Stimulated activated CD8-positive, alpha-beta memory T cell treated with anti-CD3 and anti-CD28 coated beads, Interleukin-7, amount 100 ng/mL, for 4 hours (primary cell): ENCODE measurements around the gene NMRAL1.

Experiments
- DNase-seq, 2 donors: peaks; one replicate each; pipeline ENCODE4 v3.0.0-alpha.2; 2020; ENCODE audit warnings: low read depth in 2 of 2

NMRAL1 gene

DNA sequence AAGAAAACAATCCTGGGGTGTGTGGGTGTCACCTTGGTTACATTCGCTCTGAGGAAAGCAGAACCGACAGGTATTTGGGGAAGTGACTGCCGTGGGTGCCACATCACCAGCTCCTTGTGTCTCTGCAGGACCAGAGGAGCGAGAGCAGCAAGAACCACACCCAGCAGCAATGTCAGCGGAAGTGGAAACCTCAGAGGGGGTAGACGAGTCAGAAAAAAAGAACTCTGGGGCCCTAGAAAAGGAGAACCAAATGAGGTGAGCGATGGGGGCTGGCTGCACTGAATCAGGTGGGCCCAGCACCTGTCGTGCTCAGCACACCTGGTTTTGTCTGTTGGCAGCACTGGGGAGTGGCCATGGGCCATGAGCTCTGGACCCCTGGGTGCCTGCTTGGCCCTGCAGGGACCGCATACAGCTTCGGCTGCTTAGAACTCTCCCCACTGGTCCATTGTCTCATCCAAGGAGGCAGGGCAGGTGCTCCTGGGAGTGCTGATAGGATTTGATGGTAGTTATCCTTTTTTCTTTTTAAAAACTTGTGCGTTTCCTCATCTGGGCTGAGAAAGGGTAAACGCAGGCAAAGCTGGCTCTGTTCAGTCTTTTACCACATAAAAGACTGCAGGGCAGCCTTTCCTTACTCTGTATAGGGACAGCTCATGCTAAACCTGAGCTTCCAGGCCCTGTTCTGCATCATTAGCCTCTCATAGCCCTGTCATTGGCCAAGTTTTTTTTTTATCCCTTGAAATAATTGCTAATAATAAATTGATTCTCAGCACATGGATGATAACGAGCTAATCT lies 31.1 kb upstream of the NMRAL1 start:
- DNase-seq = peak; percentile 65 to 66

DNA sequence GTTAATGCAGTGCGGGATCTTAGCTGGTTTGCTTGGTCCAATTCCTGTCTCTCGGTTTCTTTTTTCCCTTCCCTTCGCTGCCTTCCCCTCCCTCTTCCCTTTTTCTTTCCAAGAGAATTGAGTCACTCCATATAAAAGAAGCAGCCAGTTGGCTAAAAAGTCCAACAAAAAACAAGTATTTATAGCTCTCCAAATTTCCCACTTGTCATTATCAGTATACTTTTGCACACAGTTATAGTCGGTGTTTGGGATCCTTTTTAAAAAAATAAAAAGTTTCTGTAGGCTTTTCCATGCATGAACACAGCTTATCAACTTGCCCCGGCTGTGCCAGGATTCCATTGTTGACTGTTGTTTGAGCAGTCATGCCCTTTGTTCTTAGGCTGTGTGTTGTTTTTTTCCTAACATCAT lies 26.6 kb upstream of the NMRAL1 start:
- DNase-seq = no peak

- no peak for DNase-seq
Measured at GRCh38 chr16:4500272-4500671, 25.8 kb upstream of the NMRAL1 start.

- no peak for DNase-seq
Measured at GRCh38 chr16:4499196-4499555, 24.8 kb upstream of the NMRAL1 start.

DNA sequence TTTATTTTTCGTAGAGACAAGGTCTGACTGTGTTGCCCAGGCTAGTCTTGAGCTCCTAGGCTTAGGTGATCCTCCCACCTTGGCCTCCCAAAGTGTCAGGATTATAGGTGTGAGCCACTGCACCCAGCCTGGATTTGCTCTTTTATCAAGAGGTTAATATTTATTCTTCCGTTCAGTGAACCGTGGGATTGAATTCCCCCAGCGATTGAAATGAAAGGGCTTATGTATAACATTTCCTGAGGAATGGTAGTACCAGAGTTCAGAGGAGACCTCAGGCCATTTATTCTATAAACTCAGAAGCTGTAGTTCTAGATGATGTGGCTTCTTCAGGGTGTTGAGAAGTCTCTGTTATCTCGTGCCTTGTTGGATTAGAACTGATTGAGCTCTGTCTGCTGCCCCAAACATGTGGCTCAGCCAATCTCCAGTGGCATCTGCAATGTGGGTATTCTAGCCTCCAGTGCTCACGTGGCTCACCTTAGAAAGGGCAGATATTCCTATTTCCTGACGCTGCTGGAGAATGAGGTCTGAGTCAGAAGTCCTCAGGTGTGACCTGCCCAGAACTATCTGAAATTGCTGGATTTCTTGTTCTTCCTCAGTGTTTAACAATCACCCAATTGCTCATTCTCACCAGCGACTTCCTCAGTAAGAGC lies 24.2 kb upstream of the NMRAL1 start:
- DNase-seq = no peak

DNA sequence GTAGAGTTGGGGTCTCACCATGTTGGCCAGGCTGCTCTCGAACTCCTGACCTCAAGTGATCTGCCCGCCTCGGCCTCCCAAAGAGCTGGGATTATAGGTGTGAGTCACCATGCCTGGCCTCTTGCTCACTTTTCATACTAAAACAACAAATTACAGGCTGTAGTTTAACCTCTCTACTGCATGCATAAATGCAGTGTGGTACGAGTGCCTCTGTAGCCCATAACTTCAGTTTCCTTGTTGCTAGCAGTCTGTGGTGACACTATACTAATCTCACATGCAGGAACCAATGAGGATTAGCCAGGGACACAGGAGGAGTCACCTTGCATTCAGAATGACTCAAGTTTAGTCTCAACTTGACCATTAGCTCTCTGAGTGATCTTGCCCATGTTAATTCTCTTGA lies 21.9 kb upstream of the NMRAL1 start:
- DNase-seq = no peak

DNA sequence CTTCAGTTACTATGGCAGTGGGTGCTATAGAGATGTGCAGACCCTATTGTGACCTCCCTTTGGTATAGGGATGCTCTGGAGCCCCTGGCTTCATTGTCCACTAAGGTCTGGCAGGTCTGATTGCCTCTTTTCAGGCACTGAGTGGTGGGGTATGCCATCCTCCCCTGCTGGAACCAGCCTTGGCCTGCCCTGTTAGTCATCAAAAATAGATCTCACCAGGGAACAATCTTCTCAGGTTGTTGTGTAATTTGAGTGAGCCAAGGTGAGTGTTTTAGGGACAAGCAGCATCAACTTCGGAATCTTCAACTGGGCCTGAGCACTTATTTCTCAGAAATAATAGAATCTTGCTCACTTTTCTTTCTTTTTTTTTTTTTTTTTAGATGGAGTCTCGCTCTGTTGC lies 21.3 kb upstream of the NMRAL1 start:
- DNase-seq = no peak

DNA sequence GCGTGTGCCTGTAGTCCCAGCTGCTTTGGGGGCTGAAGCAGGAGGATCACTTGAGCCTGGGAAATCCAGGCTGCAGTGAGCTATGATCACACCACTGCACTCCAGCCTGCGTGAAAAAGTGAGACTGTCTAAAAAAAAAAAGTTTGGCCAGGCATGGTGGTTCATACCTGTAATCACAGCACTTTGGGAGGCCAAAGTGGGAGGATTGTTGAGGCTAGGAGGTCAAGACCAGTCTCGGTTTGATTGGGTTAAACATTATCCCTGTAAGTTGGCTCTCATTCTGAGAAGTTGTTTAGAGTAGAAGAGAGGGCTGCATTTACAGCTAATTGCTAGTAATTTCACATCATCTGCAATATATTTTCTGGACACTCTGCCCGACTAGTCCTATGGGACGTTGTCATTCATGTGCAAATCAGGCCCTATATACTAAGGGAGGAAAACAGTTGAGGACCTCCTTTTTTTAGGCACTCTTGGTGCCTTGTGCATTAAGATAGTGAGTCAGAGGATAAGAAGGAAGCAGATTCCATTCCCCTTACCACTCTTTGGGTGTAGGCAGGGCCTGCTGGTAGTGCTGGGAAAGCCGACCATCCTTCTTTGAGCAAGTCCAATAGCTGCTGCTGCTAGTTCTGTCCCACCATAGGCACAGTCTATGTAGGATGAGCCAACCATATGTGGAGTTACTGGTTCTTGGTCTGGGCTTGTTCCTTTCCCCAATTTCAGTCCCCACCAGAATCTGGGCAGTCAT lies 20.5 kb upstream of the NMRAL1 start:
- no peak for DNase-seq

DNA sequence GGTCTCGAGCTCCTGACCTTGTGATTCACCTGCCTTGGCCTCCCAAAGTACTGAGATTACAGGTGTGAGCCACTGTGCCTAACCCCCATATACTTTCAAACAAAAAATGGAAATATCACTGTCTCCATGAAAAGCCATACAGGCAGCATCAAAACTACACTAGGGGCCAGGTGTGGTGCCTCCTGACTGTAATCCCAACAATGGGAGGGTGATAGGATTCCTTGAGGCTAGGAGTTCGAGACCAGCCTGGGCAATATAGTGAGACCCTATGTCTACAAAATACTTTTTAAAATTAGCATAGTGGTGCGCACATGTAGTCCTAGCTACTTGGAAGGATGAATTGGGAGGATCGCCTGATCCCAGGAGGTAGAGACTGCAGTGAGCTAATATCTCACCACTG lies 17.5 kb upstream of the NMRAL1 start:
- DNase-seq = no peak

DNA sequence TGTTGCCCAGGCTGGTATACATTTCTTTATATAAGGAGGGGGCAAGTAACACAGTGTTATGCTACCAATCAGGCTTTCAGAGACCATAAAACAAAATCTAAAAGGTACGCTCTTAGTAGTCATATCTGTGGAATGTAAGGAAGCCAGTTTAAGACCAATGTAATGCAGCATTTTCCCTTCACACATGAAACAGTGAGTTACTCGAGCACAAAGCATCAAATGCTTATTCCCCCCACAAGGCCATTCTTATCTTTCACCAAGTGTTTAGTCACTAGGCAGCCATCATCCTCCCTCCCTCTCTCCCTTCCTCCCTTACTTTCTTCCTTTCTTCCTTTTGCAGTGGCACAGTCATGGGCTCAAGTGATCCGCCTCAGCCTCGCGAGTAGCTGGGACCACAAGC lies 14.6 kb upstream of the NMRAL1 start:
- DNase-seq = no peak

DNA sequence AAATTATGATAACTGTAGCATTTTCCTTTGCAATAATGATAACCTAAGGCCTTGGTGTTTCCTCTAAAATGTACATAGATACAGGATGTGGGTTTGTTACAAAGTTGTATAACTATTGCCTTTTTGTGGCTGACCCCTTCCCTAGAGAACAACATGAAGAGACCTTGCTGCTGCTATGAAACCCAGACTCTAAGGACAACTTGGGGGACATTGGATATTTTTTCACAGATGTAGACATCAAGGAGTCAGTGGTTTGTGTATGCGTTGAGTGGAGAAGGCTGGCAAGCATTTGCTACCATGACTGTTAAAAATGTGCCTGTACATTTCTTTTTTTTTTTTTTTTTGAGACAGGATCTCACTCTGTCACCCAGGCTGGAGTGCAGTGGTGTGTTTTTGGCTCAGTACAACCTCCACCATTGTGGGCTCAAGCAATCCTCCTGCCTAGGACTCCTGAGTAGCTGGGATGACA lies 14.1 kb upstream of the NMRAL1 start:
- no peak for DNase-seq

DNA sequence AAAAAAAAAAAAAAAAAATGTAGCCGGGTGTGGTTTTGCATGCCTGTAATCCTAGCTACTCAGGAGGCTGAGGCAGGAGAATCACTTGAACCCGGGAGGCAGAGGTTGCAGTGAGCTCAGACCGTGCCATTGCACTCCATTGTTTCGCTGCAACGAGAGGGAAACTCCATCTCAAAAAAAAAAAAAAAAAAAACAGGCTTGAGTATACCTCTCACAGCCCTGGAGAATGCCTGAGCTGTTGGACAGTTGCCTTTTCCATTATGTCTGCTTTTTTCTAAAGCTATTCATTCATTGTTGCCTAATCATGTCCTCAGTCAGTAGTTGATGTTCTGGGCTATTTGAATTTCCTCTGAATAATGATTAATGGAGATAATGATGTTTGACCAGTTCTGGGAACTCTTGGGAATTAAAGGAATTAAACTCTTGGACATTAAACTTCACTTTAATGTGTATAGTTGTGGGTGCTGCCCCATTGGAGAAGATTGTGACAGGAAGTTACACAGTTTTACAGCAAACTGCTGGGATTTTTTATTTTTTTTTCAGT lies 13.6 kb upstream of the NMRAL1 start:
- DNase-seq = no peak

- no peak for DNase-seq
Measured at GRCh38 chr16:4486126-4486893, 11.9 kb upstream of the NMRAL1 start.

DNA sequence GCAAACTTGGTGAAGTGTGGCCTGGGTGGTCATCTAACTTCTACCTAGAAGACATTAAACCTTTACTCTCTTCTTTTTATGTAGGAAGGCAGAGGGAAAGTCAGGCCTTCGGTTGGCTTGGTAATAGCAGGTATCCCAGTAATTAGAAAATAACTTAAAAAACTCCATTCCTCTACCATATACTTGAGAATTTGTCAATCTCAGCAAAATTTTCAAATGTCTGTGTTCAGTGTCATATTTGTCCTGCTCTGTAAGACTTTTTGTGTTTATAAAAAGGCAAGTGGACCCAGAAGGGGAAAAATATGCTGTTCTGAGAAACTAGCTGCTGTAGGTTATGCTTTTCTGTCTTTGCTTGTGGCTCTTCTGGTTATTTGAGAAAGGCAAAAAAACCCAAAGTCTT lies 7.5 kb upstream of the NMRAL1 start:
- DNase-seq = no peak

GRCh38 chr16:4481526-4481925 lies 7.1 kb upstream of the NMRAL1 start:
- DNase-seq = no peak

- no peak for DNase-seq
Measured at GRCh38 chr16:4477966-4478365, 3.5 kb upstream of the NMRAL1 start.

DNA sequence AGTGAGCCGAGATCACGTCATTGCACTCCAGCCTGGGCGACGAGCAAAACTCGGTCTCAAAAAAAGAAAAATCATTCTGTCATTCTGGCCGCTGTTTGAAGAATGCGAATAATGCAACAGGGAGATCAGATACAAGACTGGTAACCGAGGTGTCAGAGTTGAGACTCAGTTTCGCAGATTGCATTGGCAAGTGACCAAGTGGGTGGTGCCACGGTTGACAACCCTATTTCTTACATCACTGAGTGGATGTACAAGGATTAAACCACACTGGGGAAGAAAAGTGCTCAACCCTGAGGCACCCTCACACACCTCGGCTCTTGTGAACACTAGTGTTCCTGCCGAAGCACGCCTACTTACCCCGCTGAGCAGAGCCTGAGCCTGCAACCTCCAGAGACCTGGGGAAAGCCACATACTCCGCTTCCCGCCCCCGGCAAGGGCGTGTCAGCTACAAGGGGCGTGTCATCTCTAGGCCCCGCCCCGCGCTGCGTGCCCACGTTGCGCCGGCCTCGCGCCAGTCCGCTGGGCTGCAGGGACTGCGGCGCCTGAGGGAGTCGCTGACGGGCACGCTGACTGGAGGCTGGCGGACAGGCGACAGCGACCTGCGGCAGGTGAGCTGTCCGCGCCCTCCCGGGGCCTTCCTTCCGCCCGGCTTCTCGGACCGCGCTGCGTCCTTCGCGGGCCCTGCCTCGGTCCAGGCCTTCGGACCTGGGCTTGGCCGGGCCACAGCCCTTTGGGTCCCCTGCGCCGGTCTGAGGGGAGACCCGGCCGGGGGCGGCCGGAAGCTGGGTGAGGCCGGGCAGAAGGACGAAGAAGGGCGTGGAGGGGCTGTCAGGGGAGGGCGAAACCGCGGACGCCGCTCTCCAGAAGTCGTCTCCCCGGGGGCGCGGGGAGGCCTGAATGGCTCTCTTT lies 1.7 kb upstream of the NMRAL1 start, which contains the start of gene HMOX2:
HMOX2 (plus strand) TSS at position 519 of the 909 bp plus-strand sequence. CDS start 29,127 bp downstream, outside the sequence.
- DNase-seq = peak; percentile 87 to 89

DNA sequence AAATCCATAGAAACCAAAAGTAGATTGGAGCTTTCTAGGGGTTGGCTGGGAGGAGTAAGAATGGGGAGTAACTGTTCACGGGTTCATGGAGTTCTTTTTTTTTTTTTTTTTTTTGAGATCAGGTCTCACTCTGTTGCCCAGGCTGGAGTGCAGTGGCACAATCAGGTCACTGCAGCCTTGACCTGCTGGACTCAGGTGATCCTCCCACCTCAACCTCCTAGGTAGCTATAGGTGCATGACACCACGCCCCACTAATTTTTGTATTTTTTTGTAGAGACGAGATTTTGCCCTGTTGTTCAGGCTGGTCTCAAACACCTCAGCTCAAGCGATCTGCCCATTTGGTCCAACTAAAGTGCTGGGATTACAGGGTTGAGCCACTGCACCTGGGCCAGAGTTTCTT lies 1.5 kb downstream of the NMRAL1 start:
- no peak for DNase-seq

- DNase-seq = no peak
Measured at GRCh38 chr16:4471869-4472268, 2.6 kb downstream of the NMRAL1 start.

- no peak for DNase-seq
Measured at GRCh38 chr16:4468972-4469371, 5.5 kb downstream of the NMRAL1 start.

DNA sequence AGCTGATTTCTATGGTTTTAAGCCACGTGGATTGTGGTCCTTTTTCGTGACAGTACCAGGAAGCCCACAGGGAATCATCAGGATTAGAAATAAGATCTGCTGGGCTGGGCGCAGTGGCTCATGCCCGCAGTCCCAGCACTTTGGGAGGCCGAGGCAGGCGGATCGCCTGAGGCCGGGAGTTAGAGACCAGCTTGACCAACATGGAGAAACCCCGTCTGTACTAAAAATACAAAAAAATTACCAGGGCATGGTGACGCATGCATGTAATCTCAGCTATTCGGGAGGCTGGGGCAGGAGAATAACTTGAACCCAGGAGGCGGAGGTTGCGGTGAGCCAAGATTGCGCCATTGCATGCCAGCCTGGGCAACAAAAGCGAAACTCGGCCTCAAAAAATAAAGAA lies 6.5 kb downstream of the NMRAL1 start:
- DNase-seq = no peak
